Stimulated activated naive CD4-positive, alpha-beta T cell (primary cell): ENCODE results near the gene EMILIN1.
"Not testable (repeated sequence)": the region's sequence is repeated elsewhere in the genome, so short reads cannot be mapped to it uniquely, and the experiment has no call there.

ENCODE experiments used
- DNase-seq, 6 experiments: peaks; one replicate each; lab custom pipeline; 2025; lab: John Stamatoyannopoulos, UW

The EMILIN1 gene

DNA sequence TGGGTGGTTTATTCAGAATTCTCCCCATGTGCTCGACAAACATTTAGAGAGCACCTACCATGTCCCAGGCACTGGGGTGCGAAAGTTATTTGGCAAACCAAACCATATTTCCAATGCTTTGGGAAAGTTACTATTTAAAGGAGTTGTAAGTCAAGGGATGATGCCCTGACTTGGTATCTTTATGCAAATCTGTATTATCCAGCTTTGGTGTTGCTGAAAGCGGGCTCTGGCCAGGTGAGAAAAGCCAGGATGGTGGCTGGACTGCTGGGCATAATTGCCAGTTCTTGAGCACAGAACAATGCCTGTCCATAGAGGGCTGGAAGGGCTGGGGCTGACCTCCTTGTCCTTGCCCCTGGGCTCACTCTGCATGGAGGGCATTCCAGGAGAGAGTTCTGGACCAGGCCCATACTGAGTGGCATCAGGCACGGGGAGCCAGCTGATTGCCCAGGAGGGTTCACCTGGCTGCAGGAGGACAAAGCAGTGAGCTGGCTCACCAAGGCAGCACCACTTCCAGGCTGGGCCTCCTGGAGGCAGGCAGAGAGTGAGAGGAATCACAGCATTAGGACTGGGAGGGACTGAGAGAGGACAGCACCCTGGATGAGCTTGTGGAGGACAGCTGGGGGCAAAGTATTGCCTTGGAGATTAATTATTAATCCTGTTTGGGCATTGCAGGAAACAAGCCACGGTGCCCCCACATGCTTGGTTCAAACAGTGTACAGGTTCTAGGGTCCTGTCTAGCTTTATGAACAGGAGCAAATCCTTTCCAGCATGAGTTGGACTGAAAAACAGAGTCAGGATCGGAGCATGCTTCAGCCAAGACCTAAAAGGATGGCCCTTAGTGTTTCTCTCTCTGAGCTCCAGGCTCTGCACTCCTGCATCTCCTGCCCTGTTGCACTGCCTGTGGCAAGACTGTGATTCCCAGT lies 15.3 kb downstream of the EMILIN1 start:
- no peak for DNase-seq

- no peak for DNase-seq
Observed at GRCh38 chr2:27094353-27094984, 16.1 kb downstream of the EMILIN1 start.

GRCh38 chr2:27095427-27095744 lies 17.0 kb downstream of the EMILIN1 start:
- no peak for DNase-seq

DNA sequence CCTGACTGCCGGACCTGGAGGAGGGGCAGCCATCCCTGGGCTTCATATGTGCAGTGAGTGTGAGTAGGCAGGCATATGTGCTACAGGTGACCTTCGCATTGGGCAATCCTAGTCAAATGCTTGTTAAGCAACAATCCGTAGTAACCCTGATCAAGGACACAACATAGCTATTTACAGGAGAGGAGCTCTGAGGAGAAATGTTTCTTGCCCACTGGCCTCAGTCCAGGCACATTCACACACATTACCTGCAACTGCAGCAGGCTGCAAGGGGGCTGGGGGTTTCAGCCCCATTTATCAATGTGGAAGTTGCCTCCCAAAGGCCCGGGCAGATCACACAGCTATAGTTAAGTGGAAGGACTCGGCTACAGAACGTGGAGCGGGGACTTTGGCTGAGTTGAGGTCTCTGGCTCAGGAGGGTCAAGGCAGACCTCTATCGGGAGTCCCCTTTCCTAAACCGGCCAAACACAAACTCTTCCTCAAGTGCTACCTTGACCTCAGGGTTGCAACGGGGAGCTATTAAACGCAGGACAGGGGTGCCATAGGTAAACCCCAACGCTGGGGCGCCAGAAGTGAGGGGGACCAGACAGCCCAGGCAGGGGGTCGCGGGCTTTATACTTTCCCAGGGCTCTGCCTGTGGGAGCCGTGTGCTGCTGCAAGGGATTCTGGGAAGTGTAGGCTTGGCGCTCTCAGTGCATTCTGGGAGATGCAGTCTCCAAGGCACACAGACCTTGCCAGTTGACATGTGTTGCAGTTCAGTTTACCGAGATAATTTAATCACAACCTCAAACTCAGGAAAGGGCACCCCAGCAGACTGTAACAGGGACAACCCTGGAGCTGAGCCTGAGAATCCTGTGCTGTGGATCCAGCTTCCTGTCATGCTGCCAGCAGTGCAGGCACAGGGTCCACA lies 17.6 kb downstream of the EMILIN1 start:
- DNase-seq: peak in 4 of 6 experiments; percentile 6 to 13 (median 10)

GRCh38 chr2:27096748-27097297 lies 18.4 kb downstream of the EMILIN1 start:
- no peak for DNase-seq

DNA sequence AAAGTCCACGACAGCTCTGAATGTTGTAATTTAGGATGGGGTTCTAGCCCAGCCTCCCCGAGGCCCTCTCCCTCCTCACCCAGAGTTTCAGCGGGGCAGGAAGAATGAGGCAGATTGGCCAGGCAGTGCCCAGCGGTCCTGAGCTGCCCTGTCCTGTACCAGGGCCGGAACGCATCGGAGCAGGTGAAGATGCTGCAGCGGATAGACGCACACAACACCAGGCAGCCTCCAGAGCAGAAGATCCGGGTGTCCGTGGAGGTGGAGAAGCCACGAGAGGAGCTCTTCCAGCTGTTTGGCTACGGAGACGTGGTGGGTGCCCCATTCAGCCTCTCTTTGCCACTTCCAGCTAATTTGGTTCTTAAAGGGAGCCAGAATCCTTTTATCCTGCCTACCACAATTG lies 18.9 kb downstream of the EMILIN1 start:
- DNase-seq: no peak

GRCh38 chr2:27099334-27099955 lies 21.0 kb downstream of the EMILIN1 start:
- DNase-seq: no peak

DNA sequence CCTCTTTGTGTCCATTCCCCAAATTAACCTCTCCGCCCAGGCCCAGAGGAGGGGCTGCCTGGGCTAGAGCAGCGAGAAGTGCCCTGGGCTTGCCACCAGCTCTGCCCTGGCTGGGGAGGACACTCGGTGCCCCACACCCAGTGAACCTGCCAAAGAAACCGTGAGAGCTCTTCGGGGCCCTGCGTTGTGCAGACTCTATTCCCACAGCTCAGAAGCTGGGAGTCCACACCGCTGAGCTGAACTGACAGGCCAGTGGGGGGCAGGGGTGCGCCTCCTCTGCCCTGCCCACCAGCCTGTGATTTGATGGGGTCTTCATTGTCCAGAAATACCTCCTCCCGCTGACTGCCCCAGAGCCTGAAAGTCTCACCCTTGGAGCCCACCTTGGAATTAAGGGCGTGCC lies 21.6 kb downstream of the EMILIN1 start:
- DNase-seq: no peak

DNA sequence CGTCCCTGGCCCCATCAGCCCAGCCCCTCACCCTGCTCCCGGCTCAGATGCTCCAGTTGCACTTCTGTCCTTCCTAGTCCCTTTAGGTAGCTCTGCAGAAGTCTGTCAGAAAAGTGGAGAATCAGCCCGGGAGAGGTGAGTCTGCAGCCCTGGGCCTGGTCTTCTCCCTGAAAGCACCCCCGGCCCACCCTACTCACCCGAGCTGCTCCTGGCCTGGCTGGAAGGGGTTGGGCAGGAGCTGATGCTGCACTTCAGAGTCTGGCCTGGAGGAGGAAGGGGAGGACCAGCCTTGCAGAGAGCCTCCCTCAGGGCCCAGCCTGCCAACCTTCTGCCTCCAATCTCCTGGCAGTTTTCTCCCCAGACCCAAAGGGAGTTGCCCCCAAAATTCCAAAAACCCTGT lies 23.9 kb downstream of the EMILIN1 start:
- DNase-seq: no peak

- no peak for DNase-seq
Observed at GRCh38 chr2:27105981-27106380, 27.6 kb downstream of the EMILIN1 start.

GRCh38 chr2:27108221-27108620 lies 29.8 kb downstream of the EMILIN1 start:
- DNase-seq: no peak

DNA sequence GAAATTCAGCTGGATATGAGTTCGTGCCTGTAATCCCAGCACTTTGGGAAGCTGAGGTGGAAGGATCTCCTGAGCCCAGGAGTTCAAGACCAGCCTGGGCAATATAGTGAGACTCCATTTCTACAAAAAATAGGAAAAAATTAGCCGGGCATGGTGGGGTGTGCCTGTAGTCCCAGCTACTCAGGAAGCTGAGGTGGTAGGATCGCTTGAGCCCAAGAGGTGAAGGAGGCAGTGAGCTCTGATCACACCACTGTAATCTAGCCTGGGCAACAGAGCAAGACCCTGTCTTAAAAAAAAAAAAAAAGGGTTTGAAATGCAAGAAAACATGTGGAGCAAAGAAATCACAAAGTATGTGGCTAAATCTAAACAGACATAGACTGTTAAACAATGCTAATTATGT lies 30.7 kb downstream of the EMILIN1 start:
- no peak for DNase-seq

GRCh38 chr2:27110603-27111352 lies 32.4 kb downstream of the EMILIN1 start:
- not testable (repeated sequence) for DNase-seq

DNA sequence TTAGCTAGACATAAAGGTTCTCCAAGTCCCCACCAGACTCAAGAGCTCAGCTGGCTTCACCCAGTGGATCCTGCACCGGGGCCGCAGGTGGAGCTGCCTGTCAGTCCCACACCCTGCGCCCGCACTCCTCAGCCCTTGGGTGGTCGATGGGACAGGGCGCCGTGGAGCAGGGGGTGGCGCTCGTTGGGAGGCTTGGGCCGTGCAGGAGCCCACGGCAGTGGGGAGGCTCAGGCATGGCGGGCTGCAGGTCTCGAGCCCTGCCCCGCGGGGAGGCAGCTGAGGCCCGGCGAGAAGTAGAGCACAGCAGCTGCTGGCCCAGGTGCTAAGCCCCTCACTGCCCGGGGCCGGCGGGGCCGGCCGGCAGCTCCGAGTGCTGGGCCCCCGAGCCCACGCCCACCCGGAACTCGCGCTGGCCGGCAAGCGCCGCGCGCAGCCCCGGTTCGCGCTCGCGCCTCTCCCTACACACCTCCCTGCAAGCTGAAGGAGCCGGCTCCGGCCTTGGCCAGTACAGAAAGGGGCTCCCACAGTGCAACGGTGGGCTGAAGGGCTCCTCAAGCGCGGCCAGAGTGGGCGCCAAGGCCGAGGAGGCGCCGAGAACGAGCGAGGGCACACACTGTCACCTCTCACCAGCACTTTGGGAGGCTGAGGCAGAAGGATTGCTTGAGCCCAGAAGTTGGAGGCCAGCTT lies 33.1 kb downstream of the EMILIN1 start:
- not testable (repeated sequence) for DNase-seq

GRCh38 chr2:27115519-27115918 lies 37.1 kb downstream of the EMILIN1 start:
- no peak for DNase-seq

GRCh38 chr2:27117995-27118524 lies 39.6 kb downstream of the EMILIN1 start:
- no peak for DNase-seq

- DNase-seq: no peak
Observed at GRCh38 chr2:27118525-27119329, 40.3 kb downstream of the EMILIN1 start, which contains the start of gene CGREF1. Gene CGREF1 (minus strand): TSS chr2:27119128. CDS start chr2:27104366, 14,762 bp downstream.

GRCh38 chr2:27119330-27119670 lies 40.9 kb downstream of the EMILIN1 start:
- DNase-seq: not testable (repeated sequence)

- no peak for DNase-seq
Observed at GRCh38 chr2:27121906-27122305, 43.5 kb downstream of the EMILIN1 start.
